GM12872 (cell line): ENCODE measurements around the gene SAMD9.

Experiments used
- CTCF ChIP-seq: IDR thresholded peaks from 3 replicates; pipeline ENCODE4 v1.5.1; 2011; ENCODE audit warnings: low read depth, mild to moderate bottlenecking, low read length, moderate library complexity; ENCODE audit not compliant: insufficient read depth

The SAMD9 gene

DNA sequence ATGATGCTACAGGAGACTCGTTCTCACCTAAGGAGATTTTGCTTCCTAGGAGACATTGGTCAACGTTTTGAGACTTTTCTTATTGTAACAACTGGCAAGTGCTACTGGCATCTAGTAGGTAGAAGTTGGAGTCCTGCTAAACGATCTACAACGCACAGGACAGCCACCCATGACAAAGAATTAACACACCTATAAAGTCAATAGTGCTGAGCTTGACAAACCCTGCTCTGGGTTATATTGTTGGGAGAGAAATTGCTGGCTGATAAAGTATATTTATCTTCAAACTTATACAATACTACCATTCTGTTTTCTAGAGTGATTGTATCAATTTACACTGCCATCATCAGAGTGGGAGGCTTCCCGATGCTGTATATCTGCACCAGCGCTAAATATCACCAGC lies 57.8 kb downstream of the SAMD9 start:
- no peak for TF ChIP-seq CTCF

DNA sequence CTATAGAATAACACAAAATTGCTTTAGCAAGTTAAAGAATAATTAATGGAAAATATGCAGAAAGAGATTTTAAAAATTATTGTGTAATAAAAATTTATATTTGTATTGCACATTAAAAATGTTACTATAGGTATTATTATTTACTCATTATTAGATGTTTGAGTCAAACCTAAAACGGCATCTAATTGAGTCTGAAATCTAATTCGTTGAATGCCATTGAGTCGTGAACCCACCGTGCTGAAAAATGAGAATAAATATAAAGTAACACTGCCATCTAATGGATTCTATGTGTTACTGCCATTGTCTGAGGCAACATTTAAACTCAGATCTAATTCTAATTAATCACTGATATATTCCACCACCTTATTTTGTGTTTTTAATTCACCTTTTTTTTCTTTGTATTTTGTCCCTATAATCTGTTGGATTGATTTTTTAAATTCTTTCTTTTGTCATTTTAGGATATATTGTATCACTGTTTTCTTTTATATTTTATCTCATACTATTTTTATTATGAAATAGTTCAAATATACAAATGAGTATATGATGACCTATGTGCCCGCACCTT lies 62.2 kb downstream of the SAMD9 start:
- TF ChIP-seq CTCF = peak; percentile 49; the same call in 2 of the 3 replicates

DNA sequence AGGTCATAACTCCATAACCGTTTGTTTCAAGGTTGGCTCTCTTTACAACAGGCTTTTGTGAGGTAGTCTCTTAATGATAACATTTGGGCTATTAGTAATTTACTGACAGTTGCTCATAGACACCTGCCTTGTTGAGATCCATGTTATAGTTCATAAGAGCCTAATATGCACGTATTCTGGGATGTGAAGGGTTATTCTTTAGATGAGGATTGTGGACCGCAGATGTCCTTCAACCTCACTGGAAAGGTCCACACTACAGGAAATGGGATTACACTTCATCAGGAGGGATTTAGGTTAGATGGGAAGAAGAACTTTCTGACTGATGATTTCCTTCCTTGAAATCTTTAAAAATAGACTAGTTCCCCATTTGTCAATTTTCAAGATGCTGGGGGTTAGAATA lies 62.8 kb downstream of the SAMD9 start:
- no peak for TF ChIP-seq CTCF

GRCh38 chr7:93053949-93054943 lies 63.5 kb downstream of the SAMD9 start:
- TF ChIP-seq CTCF = no peak

- no peak for TF ChIP-seq CTCF
These were observed 64.4 kb downstream of the SAMD9 start for GRCh38 chr7:93053209-93053948.

DNA sequence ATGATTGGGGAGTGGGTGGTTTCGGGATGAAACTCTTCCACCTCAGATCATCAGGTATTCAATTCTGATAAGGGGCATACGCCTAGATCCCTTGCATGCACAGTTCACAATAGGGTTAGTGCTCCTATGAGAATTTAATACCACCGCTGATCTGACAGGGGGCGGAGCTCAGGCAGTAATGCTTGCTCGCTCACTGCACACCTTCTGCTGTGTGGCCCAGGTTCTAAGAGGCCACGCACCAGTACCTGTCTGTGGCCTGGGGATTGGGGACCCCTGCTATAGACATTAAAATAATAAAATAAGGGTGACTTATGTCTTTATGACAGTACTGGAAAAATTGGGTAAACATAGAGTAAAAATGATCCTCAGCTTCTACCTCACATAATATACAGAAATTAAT lies 66.1 kb downstream of the SAMD9 start:
- no peak for TF ChIP-seq CTCF
